Measurements from ENCODE around the gene HNRNPC. TPM values are rescaled to one million over a fixed set of nuclear protein-coding genes. Genes with fewer than 3 reads are reported as not detected.
"Not testable (repeated sequence)": the region's sequence is repeated elsewhere in the genome, so short reads cannot be mapped to it uniquely, and the experiment has no call there.

HNRNPC gene
- 713 and 715 TPM in 2 replicates for total RNA-seq

DNA sequence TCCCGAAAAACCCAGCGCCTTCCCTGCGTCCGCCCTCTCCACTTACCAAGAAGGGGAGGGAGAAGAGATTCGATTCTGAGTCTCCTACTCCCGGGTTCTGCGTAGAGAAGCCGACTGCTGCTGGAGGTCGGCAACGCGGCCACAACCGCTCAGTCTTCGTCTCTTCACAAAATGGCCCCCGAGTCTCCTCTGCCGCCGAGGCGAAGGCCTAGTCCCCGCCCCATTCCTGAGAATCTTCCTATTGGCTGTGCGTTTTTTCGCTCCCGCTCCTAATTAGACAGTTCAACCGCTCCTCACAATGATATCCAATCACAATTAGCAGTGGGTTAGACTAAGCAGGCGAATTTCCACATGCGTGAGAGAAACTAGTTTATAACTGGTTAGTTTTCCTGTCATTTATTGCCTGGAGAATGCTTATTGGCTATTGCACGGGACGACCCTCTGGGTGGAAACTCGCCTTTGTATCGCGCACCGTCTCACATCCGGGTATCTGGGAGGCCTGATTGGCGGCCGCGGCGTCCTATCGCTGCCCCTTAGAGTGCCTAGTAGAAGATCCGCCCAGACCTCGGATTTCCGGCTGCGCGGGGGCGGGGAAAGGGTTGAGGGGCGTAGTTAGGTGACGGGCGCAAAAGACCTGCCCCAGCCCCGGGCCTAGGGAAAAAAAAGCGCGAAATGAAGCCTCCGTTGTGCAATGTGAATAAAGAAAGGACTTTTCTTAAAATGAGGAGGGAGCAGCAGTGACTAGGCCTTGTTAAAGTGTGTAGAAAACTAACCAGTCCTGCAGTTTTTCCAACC is at the start of gene HNRNPC:
HNRNPC (minus strand) TSS at position 191 of the 795 bp plus-strand sequence. CDS start 35,249 bp downstream, outside the sequence.
- intact Hi-C loops (cut with micrococcal nuclease) = loop anchor here (1.0 to 10.0 kb wide), 15 partner anchors 39 to 1649 kb away; partner anchors contain the start of genes APEX1, CHD8, LRP10 and METTL3

DNA sequence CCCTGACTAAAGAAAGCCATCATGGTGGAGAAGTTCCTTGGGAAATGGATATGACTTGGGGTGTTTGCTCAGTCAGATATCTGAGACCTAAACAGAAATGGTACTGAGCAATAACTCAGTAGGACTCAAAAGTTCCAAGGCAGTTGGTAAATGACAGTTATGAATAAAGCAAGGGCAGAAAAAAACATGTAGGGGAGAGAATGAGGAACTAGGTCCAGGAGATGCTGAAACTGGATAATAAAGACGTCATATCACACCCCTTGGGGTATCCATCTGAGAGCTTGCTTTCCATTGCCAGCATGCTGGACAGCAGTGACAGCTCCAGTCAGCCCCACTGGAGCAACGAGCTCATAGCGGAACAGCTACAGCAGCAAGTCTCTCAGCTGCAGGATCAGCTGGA is 48.2 kb upstream of the HNRNPC start:
- intact Hi-C loops (cut with micrococcal nuclease) = no loop called here

DNA sequence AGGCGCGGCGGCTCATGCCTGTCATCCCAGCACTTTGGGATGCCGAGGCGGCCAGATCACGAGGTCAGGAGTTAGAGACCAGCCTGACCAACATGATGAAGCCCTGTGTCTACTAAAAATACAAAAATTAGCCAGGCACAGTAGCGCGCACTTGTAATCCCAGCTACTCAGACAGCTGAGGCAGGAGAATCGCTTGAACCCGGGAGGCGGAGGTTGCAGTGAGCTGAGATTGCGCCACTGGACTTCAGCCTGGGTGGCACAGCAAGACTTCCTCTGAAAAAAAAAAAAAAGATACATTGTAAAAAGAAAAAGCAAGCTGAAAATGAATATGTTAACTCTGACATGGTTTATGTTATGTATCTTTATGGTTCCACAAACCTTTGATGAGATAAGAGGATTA is 44.3 kb upstream of the HNRNPC start:
- intact Hi-C loops (cut with micrococcal nuclease) = no loop called here

DNA sequence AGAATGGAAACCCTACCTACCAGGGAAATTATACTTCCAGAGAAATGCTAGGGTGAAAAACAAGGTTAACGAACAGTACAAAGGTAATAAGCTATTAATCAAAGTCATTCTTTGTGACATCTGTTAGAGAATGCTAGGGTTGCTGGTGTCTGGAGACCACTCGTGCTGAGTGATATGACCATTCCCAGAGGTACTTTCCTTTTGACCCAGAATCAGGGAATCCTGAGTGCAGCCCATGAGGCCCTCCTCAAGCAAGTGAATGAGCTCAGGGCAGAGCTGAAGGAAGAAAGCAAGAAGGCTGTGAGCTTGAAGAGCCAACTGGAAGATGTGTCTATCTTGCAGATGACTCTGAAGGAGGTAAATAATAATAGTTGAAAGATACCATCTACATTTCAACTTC is 42.4 kb upstream of the HNRNPC start:
- intact Hi-C loops (cut with micrococcal nuclease) = no loop called here

DNA sequence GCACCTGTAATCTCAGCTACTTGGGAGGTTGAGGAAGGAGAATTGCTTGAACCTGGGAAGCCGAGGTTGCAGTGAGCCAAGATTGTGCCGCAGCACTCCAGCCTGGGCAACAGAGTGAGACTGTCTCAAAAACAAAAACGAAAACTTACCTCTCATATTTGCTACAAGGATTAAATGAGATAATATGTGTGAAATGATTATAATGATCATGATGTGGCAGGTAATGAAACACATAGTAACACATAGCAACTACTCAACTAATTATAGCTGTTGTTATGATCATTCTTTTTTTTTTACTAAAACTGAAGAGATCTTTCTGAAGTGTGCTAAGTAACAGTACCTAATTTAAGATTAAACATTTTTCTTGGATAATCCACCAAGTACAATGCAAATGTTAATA is 40.7 kb upstream of the HNRNPC start:
- intact Hi-C loops (cut with micrococcal nuclease) = loop anchor here (2.0 to 5.0 kb wide), 2 partner anchors 79 to 118 kb away; no protein-coding TSS in a partner anchor

DNA sequence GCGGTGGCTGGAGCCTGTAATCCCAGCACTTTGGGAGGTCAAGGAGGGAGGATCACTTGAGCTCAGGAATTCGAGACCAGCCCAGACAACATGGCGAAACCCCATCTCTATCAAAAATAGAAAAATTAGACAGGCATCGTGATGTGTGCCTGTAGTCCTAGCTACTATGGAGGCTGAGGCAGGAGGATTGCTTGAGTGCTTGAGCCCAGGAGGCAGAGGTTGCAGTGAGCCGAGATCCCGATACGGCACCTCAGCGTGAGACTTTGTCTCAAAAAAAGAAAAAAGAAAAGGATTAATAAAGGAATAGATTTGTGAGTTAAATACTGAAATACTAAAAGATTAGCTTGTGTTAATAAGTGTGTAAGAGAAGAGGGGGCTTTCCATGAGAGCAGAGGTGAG is 40.0 kb upstream of the HNRNPC start:
- intact Hi-C loops (cut with micrococcal nuclease) = loop anchor here (2.0 to 5.0 kb wide), 2 partner anchors 78 to 117 kb away; no protein-coding TSS in a partner anchor

DNA sequence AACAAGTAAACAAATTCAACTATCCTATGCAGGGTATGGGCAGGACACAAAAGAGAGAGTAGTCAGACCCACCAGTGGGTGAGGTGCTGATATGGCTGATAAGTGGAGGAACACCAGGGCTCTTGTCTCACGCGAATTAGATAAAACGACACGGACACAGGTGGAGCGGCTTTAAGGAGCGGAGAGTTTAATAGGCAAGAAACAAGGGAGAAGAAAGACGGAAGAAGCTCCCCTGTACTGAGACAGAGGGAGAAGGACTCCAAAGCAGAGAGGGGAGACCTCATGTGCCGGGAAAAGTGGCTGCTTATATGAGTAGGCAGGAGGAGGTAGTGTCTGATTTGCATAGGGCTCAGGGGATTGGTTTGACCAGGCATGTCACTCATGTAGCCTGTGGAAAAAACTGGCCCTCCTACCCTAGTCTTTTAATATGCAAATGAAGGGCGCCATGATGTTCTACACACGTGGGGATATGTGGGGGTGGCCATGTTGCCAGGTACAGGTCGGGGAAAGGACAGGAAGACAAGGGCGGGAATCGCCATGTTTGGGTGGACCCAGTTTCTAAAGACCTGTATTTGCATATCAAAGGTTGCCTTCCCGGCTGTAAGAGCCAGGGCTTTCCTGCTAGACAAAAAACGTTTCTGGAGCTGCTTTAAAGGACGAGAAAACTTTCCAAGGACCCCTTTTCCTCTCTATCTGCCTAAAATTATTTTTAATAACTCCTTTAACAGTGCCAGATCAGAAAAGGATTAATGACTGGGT is 39.4 kb upstream of the HNRNPC start:
- intact Hi-C loops (cut with micrococcal nuclease) = loop anchor here (1.0 to 5.0 kb wide), 7 partner anchors 39 to 169 kb away; partner anchors contain the start of genes CHD8, HNRNPC, SUPT16H and TOX4

DNA sequence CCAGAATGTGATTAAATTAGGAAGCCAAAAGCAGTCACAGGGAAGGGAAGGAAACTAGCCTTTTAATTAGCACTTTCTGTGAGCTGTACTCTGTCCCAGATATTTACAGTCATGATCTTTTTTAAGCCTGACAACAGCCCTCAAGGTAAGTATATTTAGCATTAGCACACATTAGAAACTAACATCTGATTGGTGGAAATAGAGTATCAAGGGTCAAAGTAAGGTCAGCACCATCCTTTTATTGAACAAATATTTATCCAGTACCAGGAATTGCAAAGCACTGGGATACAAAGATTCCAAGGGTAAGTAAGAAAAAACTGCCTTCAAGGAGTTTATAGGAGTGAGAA is 38.9 kb upstream of the HNRNPC start:
- intact Hi-C loops (cut with micrococcal nuclease) = loop anchor here (1.0 to 5.0 kb wide), 7 partner anchors 39 to 169 kb away; partner anchors contain the start of genes CHD8, HNRNPC, SUPT16H and TOX4

DNA sequence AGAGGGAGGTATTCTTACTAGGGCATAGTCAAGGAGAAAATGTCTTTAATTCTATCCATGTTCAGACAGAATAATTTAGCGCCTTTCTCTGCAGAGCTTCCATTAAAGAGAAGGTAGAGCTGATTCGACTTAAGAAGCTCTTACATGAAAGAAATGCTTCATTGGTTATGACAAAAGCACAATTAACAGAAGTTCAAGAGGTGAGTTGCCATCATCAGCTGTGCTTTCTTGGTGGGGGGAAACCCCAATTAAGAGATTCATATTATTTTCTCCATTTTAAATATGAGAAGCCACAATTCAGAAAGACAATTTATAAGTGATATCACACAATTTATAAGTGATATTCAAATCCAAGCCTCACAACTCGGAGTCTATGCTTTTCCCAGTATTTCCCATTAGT is 38.4 kb upstream of the HNRNPC start:
- intact Hi-C loops (cut with micrococcal nuclease) = loop anchor here (1.0 to 5.0 kb wide), 7 partner anchors 38 to 170 kb away; partner anchors contain the start of genes CHD8, HNRNPC, SUPT16H and TOX4

DNA sequence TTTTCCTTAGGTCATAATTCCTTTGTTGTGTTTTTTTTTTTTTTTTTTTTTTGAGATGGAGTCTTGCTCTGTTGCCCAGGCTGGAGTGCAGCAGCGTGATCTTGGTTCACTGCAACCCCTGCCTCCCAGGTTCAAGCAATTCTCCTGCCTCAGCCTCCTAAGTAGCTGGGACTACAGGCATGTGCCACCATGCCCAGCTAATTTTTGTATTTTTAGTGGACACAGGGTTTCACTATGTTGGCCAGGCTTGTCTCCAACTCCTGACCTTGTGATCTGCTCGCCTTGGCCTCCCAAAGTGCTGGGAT is 33.5 kb upstream of the HNRNPC start:
- intact Hi-C loops (cut with micrococcal nuclease) = not testable (repeated sequence)

DNA sequence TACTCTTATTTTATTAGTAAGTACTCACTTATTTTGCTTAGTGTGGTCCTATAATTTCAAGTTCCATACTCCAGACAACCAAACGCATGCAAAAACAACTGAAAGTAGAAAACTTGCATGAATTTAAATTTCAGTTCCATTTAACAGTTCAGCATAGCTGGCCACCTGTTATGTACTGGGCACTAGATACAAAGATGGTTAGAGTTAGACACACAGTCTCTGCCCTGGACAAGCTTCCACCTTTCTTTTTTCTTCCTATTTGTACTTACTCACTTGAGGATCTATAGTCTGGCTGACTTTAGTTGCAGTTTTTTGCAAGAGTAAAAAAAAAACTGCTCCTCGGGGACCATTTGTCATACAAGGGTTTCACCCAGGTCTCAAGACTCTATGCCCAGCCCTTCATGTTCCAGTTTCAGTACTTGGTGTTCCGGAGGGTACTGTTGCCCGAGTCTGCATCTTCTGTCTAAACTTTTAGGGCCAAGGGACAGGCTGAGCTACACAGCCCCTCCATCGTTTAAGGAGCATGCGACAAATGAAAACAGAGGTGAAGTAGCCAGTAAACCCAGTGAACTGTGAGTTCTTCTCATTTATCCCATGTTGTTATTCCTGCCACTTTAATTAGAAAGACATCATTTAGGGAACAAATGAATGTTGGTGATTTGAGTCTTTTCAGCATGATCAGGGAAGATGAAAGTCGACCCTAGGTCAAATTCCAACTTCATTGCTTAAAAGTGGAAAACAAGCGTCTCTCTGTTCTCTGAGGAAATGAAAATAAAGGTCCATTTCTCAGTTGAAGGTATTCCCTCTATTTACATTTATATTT is 33.0 kb upstream of the HNRNPC start:
- intact Hi-C loops (cut with micrococcal nuclease) = no loop called here

DNA sequence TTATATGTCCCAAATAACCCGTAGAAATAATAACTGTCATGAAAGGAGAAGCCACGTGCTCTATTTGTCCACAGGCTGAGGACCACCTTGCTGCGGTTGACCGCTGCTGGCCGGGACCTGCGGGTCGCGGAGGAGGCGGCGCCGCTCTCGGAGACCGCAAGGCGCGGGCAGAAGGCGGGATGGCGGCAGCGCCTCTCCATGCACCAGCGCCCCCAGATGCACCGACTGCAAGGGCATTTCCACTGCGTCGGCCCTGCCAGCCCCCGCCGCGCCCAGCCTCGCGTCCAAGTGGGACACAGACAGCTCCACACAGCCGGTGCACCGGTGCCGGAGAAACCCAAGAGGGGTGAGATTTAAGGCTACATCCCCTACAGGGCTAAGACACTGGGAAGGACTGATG is 31.6 kb upstream of the HNRNPC start:
- intact Hi-C loops (cut with micrococcal nuclease) = no loop called here

DNA sequence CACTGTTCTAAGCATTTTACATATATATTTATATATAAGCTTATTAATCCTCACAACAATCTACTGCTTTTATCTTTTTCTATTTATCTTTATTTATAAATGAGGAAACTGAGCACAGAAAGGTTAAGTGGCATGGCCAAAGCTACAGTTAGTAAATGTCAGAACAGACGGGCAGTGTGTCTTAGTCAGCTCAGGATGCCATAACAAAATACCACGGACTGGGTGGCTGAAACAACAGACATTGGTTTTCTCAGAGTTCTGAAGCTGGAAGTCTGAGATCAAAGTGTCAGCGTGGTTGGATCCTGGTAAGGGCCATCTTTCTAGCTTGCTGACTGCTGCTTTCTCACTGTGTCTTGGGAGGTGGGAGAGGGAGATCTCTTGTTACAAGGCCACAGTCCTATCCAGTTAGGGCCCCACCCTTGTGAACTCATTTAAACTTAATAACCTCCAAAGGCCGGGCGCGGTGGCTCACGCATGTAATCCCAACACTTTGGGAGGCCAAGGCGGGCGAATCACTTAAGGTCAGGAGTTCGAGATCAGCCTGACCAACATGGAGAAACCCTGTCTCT is 30.4 kb upstream of the HNRNPC start:
- intact Hi-C loops (cut with micrococcal nuclease) = no loop called here

DNA sequence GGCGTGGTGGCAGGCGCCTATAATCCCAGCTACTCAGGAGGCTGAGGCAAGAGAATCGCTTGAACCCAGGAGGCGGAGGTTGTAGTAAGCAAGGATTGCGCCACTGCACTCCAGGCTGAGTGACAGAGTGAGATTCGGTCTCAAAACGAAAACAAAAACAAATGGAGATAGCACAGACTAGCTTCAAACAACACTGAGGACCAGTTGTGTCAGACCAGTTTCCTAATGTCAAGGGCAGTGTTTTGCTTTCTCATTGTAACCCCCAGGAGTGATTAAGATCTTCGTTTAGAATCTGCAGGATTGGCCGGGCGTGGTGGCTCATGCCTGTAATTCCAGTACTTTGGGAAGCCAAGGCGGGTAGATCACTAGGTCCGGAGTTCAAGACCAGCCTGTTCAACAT is 29.1 kb upstream of the HNRNPC start:
- intact Hi-C loops (cut with micrococcal nuclease) = no loop called here

DNA sequence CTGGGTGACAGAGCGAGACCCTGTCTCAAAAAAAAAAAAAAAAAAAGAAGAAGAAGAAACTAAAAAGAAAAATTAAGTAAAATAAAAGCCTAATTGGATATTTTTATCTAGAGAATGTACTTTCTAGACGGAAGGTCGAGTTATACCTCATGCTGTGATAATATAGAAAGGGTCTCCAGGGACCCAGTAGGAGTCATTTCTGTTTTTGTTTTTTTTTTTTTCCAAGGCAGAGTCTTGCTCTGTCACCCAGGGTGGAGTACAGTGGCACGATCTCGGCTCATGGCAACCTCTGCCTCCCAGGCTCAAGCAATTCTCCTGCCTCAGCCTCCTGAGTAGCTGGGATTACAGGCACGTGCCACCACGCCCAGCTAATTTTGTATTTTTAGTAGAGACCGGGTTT is 24.8 kb upstream of the HNRNPC start:
- intact Hi-C loops (cut with micrococcal nuclease) = not testable (repeated sequence)

DNA sequence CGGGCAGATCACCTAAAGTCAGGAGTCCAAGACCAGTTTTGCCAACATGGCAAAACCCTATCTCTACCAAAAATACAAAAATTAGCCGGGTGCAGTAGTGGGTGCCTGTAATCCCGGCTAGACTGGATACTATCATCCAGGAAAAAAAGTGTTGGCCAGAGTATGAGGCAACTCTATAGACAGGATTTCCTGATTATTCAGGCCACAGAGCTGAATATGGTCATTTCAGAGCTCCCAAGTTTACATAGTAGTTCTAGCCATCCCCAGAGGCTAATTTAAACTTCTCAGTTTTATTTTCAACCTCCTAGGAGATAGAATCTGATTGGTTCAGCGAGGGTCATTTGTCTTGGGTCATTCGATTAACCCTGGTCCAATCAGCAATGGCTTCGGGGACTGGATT is 17.9 kb upstream of the HNRNPC start:
- intact Hi-C loops (cut with micrococcal nuclease) = no loop called here

DNA sequence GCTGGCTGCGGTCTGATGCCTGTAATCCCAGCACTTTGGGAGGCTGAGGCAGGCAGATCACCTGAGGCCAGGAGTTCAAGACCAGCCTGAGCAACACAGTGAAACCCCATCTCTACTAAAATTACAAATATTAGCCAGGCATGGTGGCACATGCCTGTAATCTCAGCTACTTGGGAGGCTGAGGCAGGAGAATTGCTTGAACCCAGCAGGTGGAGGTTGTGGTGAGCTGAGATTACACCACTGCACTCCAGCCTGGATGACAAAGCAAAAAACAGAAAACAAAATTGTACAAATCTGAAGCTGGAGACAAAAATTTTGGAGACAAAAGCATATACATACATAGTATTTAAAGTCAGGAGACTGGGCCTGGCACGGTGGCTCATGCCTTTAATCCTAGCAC is 17.3 kb upstream of the HNRNPC start:
- intact Hi-C loops (cut with micrococcal nuclease) = not testable (repeated sequence)

DNA sequence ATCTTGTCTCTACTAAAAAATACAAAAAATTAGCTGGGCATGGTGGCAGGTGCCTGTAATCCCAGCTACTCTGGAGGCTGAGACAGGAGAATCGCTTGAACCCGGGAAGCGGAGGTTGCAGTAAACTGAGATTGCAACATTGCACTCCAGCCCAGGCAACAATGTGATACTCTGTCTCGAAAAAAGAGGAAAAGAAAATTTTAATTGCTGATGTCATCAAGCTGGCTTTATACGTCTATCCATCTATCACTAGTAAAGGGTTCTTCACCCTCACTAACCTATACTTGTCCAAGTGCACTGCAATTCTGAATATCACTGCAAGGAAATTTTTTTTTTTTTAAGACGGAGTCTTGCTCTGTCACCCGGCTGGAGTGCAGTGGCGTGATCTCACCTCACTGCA is 12.7 kb upstream of the HNRNPC start:
- intact Hi-C loops (cut with micrococcal nuclease) = not testable (repeated sequence)

DNA sequence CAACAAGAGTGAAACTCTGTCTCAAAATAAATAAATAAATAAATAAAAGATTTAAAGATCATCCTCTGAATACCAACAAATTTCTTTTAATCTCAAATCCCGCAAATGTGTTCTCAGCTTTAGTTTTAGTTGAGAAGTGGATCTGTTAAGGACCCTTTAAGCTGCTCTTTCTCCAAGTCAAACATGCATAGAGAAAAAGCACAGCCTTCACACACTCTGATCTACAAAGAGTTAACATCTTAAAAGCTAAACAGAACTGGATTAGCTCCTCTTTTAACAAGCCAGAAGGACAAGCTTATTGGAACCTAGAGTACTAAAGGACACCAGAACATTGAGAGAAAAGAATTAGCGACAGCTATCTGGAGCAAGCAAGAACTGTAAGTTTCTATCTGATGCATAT is 10.5 kb upstream of the HNRNPC start, which contains the start of gene RPGRIP1:
RPGRIP1 (plus strand) TSS at position 301 of the 400 bp plus-strand sequence. CDS start 7,894 bp downstream, outside the sequence.
- intact Hi-C loops (cut with micrococcal nuclease) = no loop called here

DNA sequence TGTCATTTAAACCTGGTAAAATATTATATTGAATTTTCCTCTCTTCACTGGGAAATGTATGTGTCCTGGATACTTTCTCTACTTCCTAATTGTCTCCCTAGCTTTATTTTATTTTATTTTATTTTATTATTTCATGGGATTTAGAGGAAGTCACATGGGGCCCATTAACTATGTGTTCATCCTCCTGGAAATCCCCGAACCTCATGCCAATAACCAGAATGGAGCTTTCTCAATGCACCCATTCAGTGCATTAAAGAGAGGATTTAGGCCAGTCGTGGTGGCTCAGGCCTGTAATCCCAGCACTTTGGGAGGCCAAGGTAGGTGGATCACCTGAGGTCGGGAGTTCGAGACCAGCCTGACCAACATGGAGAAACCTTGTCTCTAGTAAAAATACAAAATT is 9.4 kb upstream of the HNRNPC start:
- intact Hi-C loops (cut with micrococcal nuclease) = no loop called here

DNA sequence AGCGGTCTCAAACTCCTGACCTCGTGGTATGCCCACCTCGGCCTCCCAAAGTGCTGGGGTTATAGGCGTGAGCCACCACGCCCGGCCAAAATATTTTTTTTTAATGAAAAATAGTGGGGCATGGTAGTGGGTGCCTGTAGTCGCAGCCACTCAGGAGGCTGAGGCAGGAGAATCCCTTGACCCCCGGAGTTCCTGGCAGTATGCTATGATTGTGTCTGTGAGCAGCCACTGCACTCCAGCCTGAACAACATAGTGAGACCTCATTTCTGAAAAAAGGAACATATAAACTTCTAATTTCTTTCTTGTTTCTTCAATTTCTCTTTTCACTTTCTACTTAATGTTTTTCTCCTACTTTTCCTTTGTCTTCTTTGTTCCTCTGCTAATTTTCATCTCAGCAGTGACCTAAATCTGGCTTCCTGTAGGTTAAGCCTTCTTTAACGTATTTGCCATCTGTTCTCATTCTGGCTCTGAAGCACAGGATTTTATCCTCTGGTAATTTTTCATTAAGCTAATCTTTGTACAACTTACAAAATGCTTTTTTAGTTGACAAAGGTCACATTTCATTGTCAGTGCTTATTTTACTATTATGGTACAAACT is 6.1 kb upstream of the HNRNPC start:
- intact Hi-C loops (cut with micrococcal nuclease) = no loop called here

Measured in T-helper 1 cell treated with Interleukin-12 subunit alpha and Interleukin-12 subunit beta and Interleukin-4 antibody, amounts not matched to agents 30 ng/mL and 1 ng/mL, for 36 hours (primary cell).